Caco-2 (cell line): ENCODE measurements around the gene GLYATL2. TPM values are rescaled to one million over a fixed set of nuclear protein-coding genes. Genes with fewer than 3 reads are reported as not detected.

Experiments used
- BruUV-seq: library from RNA; stranded (reverse); fragments of 400-500 nt; replicated peaks from 2 replicates; lab custom pipeline; 2021; lab: Mats Ljungman, UMichigan
- CTCF ChIA-PET: fragments of 300-600 bp; sonication (Branson Sonifier 250); formaldehyde crosslinking; loops from one replicate; lab custom pipeline; 2022; ENCODE audit warnings: antibody characterized with exemption; lab: Charles Lee
- POLR2A ChIA-PET: fragments of 300-600 bp; sonication (Branson Sonifier 250); formaldehyde crosslinking; loops from one replicate; lab custom pipeline; 2022; ENCODE audit warnings: antibody characterized with exemption; lab: Charles Lee
- DNase-seq, 2 experiments: peaks; one replicate each; pipeline versions ENCODE4 v3.0.0 to v3.0.0-alpha.2; 2020 to 2022
- H3K27me3 ChIP-seq: replicated peaks from 2 replicates; pipeline ENCODE4 v1.6.0; 2011; ENCODE audit warnings: low read length; ENCODE audit not compliant: control insufficient read depth, insufficient read depth
- H3K36me3 ChIP-seq: 2 replicates; pipeline ENCODE4 v1.5.1; 2011; ENCODE audit warnings: low read length; ENCODE audit not compliant: control insufficient read depth, insufficient read depth
- H3K4me1 ChIP-seq: fragments of 250-450 bp; sonication (Bioruptor Pico); 2 replicates; pipeline ENCODE4 v1.5.1; 2020; ENCODE audit warnings: mild to moderate bottlenecking
- H3K4me3 ChIP-seq: 2 replicates; pipeline ENCODE4 v1.5.1; 2011; ENCODE audit warnings: low read depth, mild to moderate bottlenecking, control low read depth, low read length
- H3K9me3 ChIP-seq: fragments of 250-450 bp; sonication (Bioruptor Pico); 2 replicates; pipeline ENCODE4 v1.5.1; 2020; ENCODE audit warnings: mild to moderate bottlenecking, moderate library complexity
- H3K27ac Mint-ChIP-seq: one replicate; pipeline ENCODE4 v1.8.0; 2022; ENCODE audit warnings: mixed read lengths; ENCODE audit not compliant: unreplicated experiment
- H3K27me3 Mint-ChIP-seq: one replicate; pipeline ENCODE4 v1.8.0; 2022; ENCODE audit warnings: mixed read lengths; ENCODE audit not compliant: insufficient read depth, unreplicated experiment
- H3K36me3 Mint-ChIP-seq: one replicate; pipeline ENCODE4 v1.8.0; 2022; ENCODE audit warnings: mild to moderate bottlenecking, mixed read lengths; ENCODE audit not compliant: insufficient read depth, unreplicated experiment
- H3K4me1 Mint-ChIP-seq: one replicate; pipeline ENCODE4 v1.8.0; 2022; ENCODE audit warnings: low read depth, mixed read lengths; ENCODE audit not compliant: unreplicated experiment
- H3K4me3 Mint-ChIP-seq: one replicate; pipeline ENCODE4 v1.8.0; 2022; ENCODE audit warnings: mild to moderate bottlenecking, moderate library complexity, mixed read lengths; ENCODE audit not compliant: unreplicated experiment
- H3K9me3 Mint-ChIP-seq: one replicate; pipeline ENCODE4 v1.8.0; 2022; ENCODE audit warnings: mixed read lengths; ENCODE audit not compliant: unreplicated experiment
- CTCF ChIP-seq, 2 experiments: fragments of 200-600 bp in 1 of 2; IDR thresholded peaks; 1 replicate in 1 of 2; 2 replicates in 1 of 2; pipeline versions ENCODE4 v1.5.1 to v1.8.0; 2011 to 2022; ENCODE audit warnings: antibody characterized with exemption in 1 of 2, control low read depth in 1 of 2, inconsistent platforms in 1 of 2, low read depth in 1 of 2, low read length in 1 of 2, mild to moderate bottlenecking in 1 of 2, moderate library complexity in 1 of 2; ENCODE audit not compliant: insufficient read depth in 1 of 2, severe bottlenecking in 1 of 2, unreplicated experiment in 1 of 2
- intact Hi-C: fragments of 100-400 bp; cut with micrococcal nuclease; formaldehyde crosslinking; loops from one replicate; pipeline ENCODE4 v1.10.0; 2022; ENCODE audit not compliant: unreplicated experiment
- total RNA-seq: library from RNA; stranded (reverse); gene quantifications from 2 replicates; pipeline ENCODE4 v1.2.3, GENCODE V29; 2022

GLYATL2 gene
- total RNA-seq, 1 experiment from 2014 or later, result not detected

DNA sequence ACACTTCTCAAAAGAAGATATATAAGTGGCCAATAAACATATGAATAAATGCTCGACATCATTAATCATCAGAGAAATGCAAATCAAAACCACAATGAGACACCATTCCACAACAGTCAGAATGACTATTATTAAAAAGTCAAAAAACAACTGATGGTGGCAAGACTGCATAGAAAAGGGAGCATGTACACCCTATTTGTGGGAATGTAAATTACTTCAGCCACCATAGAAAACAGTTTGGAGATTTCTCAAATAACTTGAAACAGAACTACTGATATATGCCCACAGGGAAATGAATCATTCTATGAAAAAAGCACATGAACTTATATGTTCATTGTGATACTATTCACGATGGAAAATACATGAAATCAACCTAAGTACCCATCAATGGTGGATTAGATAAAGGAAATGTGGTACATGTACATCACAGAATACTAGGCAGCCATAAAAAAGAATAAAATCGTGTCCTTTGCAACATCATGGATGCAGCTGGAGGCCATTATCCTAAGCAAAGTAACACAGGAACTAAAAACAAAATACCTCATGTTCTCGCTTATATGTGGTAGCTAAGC is 42.4 kb downstream of the GLYATL2 start:
- no peaks in the 10 kb centered on the region for H3K27me3 Mint-ChIP-seq
- DNase-seq, result no peak
- TF ChIP-seq CTCF (IDR thresholded peaks at IDR 0.05; ENCODE audit: insufficient read depth in 1 of 2, low read depth in 1 of 2, low read length in 1 of 2, severe bottlenecking in 1 of 2, unreplicated experiment in 1 of 2), result no peak
- Histone ChIP-seq H3K4me1 (no peaks in the 10 kb centered on the region), H3K36me3 (no peaks in the 10 kb centered on the region), H3K27me3 (no peaks in the 10 kb centered on the region), H3K4me3 (no peak overlapping the region), H3K9me3 (no peaks in the 10 kb centered on the region)
- no peaks in the 10 kb centered on the region for H3K36me3 Mint-ChIP-seq
- no peaks in the 10 kb centered on the region for H3K4me1 Mint-ChIP-seq
- BruUV-seq, result no TSS peak
- H3K9me3 Mint-ChIP-seq, result no peaks in the 10 kb centered on the region
- H3K27ac Mint-ChIP-seq, result no peak overlapping the region
- intact Hi-C loops, result no loop called here
- H3K4me3 Mint-ChIP-seq, result no peak overlapping the region
- ChIA-PET CTCF (no interaction called here), POLR2A (no interaction called here)

DNA sequence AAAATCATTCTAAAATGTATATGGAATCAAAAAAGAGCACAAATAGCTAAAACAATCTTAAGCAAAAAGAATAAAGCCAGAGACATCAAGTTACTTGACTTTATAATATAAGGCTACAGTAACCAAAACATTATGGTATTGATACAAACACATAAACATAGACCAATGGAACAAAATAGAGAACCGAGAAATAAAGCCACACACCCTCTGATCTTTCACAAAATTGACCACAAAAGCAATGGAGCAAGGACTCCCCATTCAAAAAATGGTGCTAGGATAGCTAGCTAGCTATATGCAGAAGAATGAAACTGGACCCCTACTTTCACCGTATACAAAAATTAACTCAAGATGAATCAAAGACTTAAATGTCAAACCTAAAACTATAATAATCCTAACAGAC is 43.2 kb downstream of the GLYATL2 start:
- CTCF ChIA-PET, result no interaction called here
- no peaks in the 10 kb centered on the region for H3K27me3 Mint-ChIP-seq
- DNase-seq, result no peak
- intact Hi-C loops, result no loop called here
- no peak overlapping the region for H3K4me3 ChIP-seq
- H3K27me3 ChIP-seq, result no peaks in the 10 kb centered on the region
- H3K36me3 ChIP-seq, result no peaks in the 10 kb centered on the region
- H3K4me1 ChIP-seq, result no peaks in the 10 kb centered on the region
- POLR2A ChIA-PET, result no interaction called here
- no peaks in the 10 kb centered on the region for H3K4me1 Mint-ChIP-seq
- H3K27ac Mint-ChIP-seq, result no peak overlapping the region
- BruUV-seq, result no TSS peak
- no peaks in the 10 kb centered on the region for H3K9me3 ChIP-seq
- TF ChIP-seq CTCF (IDR thresholded peaks at IDR 0.05; ENCODE audit: insufficient read depth in 1 of 2, low read depth in 1 of 2, low read length in 1 of 2, severe bottlenecking in 1 of 2, unreplicated experiment in 1 of 2), result no peak
- H3K4me3 Mint-ChIP-seq, result no peak overlapping the region
- H3K36me3 Mint-ChIP-seq, result no peaks in the 10 kb centered on the region
- no peaks in the 10 kb centered on the region for H3K9me3 Mint-ChIP-seq

DNA sequence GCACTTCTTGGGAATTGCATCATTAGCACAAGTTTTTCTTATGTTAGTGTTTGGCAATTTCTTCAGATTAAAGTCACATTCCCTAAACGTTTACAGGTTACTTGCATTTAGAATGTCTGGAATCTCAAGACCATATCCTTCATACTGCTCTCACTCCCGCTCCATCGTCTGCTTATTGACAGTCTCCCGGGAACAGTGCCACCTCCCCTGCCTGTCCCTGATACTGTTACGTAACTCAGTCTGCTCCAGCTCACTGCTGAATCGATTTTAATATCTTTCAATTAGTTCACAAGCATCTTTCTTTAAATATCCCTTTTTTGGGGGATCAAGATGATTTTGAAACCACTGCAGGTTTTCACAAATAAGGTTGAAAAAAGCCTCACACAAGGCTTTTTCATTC is 48.2 kb downstream of the GLYATL2 start:
- no peaks in the 10 kb centered on the region for H3K9me3 Mint-ChIP-seq
- POLR2A ChIA-PET, result no interaction called here
- peaks cover 4% of the 10 kb centered on the region for H3K4me1 ChIP-seq
- peak overlapping the region; percentile 23 for H3K4me3 Mint-ChIP-seq
- intact Hi-C loops, result loop anchor here (10.0 kb wide), 1 partner anchor 348 kb away; the partner anchor contains the start of gene FAM111A
- CTCF ChIA-PET, result no interaction called here
- peaks cover 4% of the 10 kb centered on the region; the same call in 1 of the 2 replicates for H3K9me3 ChIP-seq
- H3K27me3 ChIP-seq, result no peaks in the 10 kb centered on the region
- H3K36me3 ChIP-seq, result no peaks in the 10 kb centered on the region
- DNase-seq, result no peak
- no peak overlapping the region for H3K27ac Mint-ChIP-seq
- H3K36me3 Mint-ChIP-seq, result no peaks in the 10 kb centered on the region
- H3K27me3 Mint-ChIP-seq, result no peaks in the 10 kb centered on the region
- H3K4me3 ChIP-seq, result no peak overlapping the region
- BruUV-seq, result no TSS peak
- TF ChIP-seq CTCF (IDR thresholded peaks at IDR 0.05; ENCODE audit: insufficient read depth in 1 of 2, low read depth in 1 of 2, low read length in 1 of 2, severe bottlenecking in 1 of 2, unreplicated experiment in 1 of 2), result no peak
- peaks cover 7% of the 10 kb centered on the region for H3K4me1 Mint-ChIP-seq
